Measurements from ENCODE around the gene WNT2B. TPM values are rescaled to one million over a fixed set of nuclear protein-coding genes. Genes with fewer than 3 reads are reported as not detected.

WNT2B gene
- total and polyA plus RNA-seq, 10 of the 15 experiments (the other 5 are each of a cell fraction or from before 2014, with no cell fraction given): 0.02 to 1.1 (median 0.14) TPM

DNA sequence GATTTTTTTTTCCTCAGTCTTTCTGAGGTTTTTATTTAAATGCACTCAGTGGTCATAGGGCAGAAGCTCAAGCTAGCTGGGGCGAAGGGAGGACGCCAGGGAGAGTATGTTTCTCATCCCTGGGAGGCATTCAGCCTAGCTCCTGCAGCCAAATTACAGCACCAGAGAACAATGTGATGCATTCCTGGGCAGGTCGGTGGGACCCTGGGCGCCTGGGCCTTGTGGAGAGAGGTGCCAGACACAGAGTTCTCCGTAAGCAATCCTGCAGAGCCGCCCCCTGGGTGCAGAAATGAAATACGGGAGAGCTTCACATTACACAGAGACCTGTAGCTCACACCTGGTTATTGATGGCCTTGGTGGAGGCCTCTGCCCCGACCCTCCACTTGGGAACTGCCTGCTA is 15.5 kb downstream of the WNT2B start:
- ChIA-PET RAD21 (ENCODE audit: unreplicated experiment) (interaction anchor here (0.5 kb wide), 1 partner anchor 350 kb away, joined by 3 read pairs; no protein-coding TSS in a partner anchor), SMC1A (ENCODE audit: uncharacterized antibody, unreplicated experiment) (no interaction called here), POLR2A (interaction anchor here (0.6 kb wide), 1 partner anchor 361 kb away, joined by 4 read pairs; no protein-coding TSS in a partner anchor), CTCF (no interaction called here)
- no peaks in the 10 kb centered on the region; the same call in 1 of the 2 replicates for H3K4me1 ChIP-seq (ENCODE audit: control insufficient read depth, insufficient read depth, low read length)
- no peak overlapping the region for H3K4me2 ChIP-seq (ENCODE audit: control insufficient read depth, insufficient read depth)
- H3K9ac ChIP-seq (ENCODE audit: control insufficient read depth, insufficient read depth, low read length): no peak overlapping the region
- H3K27me3 ChIP-seq (replicated peaks in 1 of 2; ENCODE audit: control insufficient read depth in 2 of 2, insufficient read depth in 2 of 2, low read length in 1 of 2): no peaks in the 10 kb centered on the region
- H4K20me1 ChIP-seq (ENCODE audit: control insufficient read depth, insufficient read depth): no peaks in the 10 kb centered on the region
- no peak overlapping the region for H2AFZ ChIP-seq (ENCODE audit: control insufficient read depth, low read depth, low read length)
- no peak overlapping the region for H3K27ac ChIP-seq (ENCODE audit: control insufficient read depth, insufficient read depth)
- no peaks in the 10 kb centered on the region for H3K9me3 ChIP-seq (replicated peaks; ENCODE audit: control insufficient read depth, insufficient read depth, low read length)
- TF ChIP-seq PAX8 (IDR thresholded peaks at IDR 0.05): no peak
- no peak for TF ChIP-seq ZZZ3 (IDR thresholded peaks at IDR 0.05; ENCODE audit: control insufficient read depth, insufficient read length, low read depth)
- TF ChIP-seq NKRF (conservative IDR thresholded peaks at IDR 0.05): no peak
- no peak for TF ChIP-seq STAT3 (IDR thresholded peaks at IDR 0.05; ENCODE audit: low read depth, low read length)
- no peak for TF ChIP-seq BRCA1 (IDR thresholded peaks at IDR 0.05; ENCODE audit: low read depth, low read length)
- TF ChIP-seq STAT1 (conservative IDR thresholded peaks at IDR 0.05): no peak
- TF ChIP-seq JUNB (IDR thresholded peaks at IDR 0.05): no peak
- TF ChIP-seq, protein P1, sequence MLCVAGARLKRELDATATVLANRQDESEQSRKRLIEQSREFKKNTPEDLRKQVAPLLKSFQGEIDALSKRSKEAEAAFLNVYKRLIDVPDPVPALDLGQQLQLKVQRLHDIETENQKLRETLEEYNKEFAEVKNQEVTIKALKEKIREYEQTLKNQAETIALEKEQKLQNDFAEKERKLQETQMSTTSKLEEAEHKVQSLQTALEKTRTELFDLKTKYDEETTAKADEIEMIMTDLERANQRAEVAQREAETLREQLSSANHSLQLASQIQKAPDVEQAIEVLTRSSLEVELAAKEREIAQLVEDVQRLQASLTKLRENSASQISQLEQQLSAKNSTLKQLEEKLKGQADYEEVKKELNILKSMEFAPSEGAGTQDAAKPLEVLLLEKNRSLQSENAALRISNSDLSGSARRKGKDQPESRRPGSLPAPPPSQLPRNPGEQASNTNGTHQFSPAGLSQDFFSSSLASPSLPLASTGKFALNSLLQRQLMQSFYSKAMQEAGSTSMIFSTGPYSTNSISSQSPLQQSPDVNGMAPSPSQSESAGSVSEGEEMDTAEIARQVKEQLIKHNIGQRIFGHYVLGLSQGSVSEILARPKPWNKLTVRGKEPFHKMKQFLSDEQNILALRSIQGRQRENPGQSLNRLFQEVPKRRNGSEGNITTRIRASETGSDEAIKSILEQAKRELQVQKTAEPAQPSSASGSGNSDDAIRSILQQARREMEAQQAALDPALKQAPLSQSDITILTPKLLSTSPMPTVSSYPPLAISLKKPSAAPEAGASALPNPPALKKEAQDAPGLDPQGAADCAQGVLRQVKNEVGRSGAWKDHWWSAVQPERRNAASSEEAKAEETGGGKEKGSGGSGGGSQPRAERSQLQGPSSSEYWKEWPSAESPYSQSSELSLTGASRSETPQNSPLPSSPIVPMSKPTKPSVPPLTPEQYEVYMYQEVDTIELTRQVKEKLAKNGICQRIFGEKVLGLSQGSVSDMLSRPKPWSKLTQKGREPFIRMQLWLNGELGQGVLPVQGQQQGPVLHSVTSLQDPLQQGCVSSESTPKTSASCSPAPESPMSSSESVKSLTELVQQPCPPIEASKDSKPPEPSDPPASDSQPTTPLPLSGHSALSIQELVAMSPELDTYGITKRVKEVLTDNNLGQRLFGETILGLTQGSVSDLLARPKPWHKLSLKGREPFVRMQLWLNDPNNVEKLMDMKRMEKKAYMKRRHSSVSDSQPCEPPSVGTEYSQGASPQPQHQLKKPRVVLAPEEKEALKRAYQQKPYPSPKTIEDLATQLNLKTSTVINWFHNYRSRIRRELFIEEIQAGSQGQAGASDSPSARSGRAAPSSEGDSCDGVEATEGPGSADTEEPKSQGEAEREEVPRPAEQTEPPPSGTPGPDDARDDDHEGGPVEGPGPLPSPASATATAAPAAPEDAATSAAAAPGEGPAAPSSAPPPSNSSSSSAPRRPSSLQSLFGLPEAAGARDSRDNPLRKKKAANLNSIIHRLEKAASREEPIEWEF (IDR thresholded peaks at IDR 0.05; ENCODE audit: insufficient replicate concordance, low read depth, low read length): no peak
- TF ChIP-seq FOXM1 (IDR thresholded peaks at IDR 0.05; ENCODE audit: low read depth, low read length): no peak
- no peak for TF ChIP-seq CBX3 (IDR thresholded peaks at IDR 0.05; ENCODE audit: borderline replicate concordance, low read depth)
- TF ChIP-seq RELA (IDR thresholded peaks at IDR 0.05; ENCODE audit: borderline replicate concordance, partially characterized antibody): no peak
- no peak for TF ChIP-seq MXI1 (IDR thresholded peaks at IDR 0.05; ENCODE audit: low read depth, low read length)
- TF ChIP-seq GATAD2B (conservative IDR thresholded peaks at IDR 0.05; ENCODE audit: low read depth): no peak
- no peak for TF ChIP-seq USF1 (IDR thresholded peaks at IDR 0.05; ENCODE audit: borderline replicate concordance, extremely low read length, insufficient read depth, low read depth, low read length)
- no peak for TF ChIP-seq CHD2 (IDR thresholded peaks at IDR 0.05; ENCODE audit: borderline replicate concordance, low read depth, low read length)
- H3K79me2 ChIP-seq (ENCODE audit: control insufficient read depth, insufficient read depth, low read length): no peaks in the 10 kb centered on the region
- WGBS (ENCODE audit: insufficient coverage, insufficient replicate concordance, low lambda C conversion rate, missing lambda C conversion rate): 79% methylated on average over 8 of the region's 8 CpGs
- H3K4me3 ChIP-seq: no peak overlapping the region
- in situ Hi-C loops (cut with MboI): no loop called here
- ATAC-seq (no peak), DNase-seq (ENCODE audit: low read depth, low spot score) (no peak), FAIRE-seq (no peak)
- no peaks in the 10 kb centered on the region for H3K36me3 ChIP-seq (ENCODE audit: control insufficient read depth in 2 of 2, insufficient read depth in 2 of 2, low read length in 1 of 2)
- intact Hi-C loops (cut with micrococcal nuclease; ENCODE audit: unreplicated experiment): no loop called here
- no TSS peak for BruUV-seq (replicated peaks)
